NCI-H2196 (cell line): ENCODE data around the gene CCL5.

Experiments
- DNase-seq: peaks from one replicate; lab custom pipeline; 2025; ENCODE audit not compliant: unreplicated experiment; lab: John Stamatoyannopoulos, UW

Gene CCL5

DNA sequence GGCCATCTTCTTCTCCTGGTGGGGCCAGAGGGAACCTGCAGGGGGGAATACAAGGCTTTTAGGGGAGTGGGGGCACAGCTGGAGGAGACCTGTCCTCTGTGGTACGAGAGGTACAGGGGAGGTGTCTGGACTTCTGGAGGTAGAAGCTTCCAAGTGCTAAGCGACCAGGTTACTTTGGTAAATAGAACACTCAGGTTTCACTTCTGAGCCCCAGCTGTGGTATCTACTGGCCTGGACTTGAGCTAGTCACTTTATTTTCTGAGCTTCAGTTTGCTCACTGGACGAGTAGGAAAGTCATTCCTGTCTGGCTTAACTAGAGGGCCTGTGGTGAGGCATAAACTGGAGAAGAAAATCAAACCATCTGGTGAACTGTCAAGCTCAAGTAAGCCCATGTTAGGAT is 11.4 kb downstream of the CCL5 start, which contains the start of gene HEATR9:
HEATR9 (minus strand) TSS at position 155 of the 400 bp plus-strand sequence; CDS start at position 6, 149 bp downstream.
- DNase-seq, result no peak

DNA sequence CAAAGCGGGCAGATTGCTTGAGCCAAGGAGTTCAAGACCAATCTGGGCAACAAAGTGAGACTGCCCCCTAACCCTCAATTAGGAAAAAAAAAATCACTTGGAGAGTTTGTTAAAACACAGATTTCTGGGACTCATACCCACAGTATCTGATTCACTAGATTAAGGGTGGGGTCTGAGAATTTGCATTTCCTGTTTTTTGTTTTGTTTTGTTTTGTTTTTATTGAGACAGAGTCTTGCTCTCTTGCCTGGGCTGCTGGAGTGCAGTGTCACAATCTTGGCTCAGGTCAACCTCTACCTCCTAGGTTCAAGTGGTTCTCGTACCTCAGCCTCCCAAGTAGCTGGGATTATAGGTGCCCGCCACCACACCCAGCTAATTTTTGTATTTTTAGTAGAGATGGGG is 12.6 kb downstream of the CCL5 start:
- no peak for DNase-seq

DNA sequence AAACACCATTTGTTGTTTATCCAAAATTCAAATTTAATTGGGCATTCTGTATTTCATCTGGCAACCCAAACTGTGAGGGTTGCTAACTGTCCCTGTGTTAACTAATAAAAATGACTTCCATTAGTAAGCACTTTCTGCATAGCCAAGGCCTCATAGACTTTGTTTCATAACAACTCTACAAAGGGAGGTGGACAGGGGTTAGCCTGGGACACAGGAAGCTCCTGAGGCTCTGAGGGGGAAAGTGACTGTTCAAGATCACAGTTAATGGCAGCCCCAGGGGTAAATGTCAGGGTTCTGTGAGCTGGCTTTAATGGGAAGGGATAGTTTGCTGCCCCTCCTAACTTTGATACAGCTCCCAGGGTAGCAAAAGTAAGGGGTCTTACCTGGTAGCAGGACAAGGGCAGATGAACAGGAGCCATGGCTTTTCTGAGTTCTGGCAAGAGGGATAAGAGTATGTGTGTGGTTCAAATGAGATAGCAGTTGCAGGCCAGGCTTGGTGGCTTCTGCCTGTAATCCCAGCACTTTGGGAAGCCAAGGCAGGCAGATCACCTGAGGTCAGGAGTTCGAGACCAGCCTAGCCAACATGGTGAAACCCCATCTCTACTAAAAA is 13.7 kb downstream of the CCL5 start:
- no peak for DNase-seq

DNA sequence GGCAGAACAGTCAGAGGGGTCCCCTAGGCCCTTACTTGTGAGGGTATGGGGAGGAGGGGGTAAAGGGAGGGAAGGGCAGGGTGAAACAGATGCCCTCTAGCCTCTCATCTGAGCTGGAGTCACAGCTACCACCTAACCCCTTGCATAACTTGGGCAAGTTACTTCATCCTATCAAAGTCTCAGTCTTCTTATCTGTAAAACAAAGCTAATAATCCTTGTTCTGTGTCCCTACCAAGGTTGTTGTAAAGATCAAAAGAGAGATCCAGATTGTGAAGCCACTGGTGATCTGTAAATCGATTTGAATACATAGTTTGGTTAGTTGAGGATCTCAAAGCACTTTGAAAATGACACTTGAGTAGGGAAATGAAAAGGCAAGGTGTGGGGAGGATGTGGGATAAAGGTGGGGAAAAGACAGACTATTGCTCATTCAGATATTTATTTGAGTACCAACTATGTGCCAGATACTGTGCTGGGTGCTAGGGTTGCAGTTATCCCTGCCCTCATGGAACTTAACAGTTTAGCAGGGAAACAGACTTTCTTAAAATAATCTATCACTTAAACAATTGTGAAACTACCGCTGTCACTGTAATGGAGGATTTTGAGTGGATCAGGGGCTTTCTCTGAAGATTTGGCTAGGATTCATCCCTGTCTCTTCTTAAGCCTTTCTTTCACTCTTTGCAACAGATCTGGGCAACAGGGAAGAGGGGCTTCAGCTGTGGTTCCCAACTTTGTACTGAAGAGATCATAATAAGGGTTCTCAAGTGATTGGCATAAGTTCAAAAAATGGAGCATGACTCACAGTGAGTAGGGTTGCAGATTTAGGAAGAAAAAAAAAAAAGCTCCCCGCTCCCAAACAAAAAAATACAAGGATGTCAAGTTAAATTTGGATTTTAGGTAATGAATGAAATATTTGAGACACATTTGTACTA is 14.5 kb downstream of the CCL5 start:
- DNase-seq, result no peak

- DNase-seq, result no peak
Observed at GRCh38 chr17:35864853-35865252, 15.3 kb downstream of the CCL5 start.

- DNase-seq, result no peak
Observed at GRCh38 chr17:35856603-35857002, 23.6 kb downstream of the CCL5 start.

GRCh38 chr17:35855965-35856364 is 24.2 kb downstream of the CCL5 start:
- DNase-seq, result no peak

- DNase-seq, result peak; percentile 49
Observed at GRCh38 chr17:35849469-35850348, 30.5 kb downstream of the CCL5 start.

DNA sequence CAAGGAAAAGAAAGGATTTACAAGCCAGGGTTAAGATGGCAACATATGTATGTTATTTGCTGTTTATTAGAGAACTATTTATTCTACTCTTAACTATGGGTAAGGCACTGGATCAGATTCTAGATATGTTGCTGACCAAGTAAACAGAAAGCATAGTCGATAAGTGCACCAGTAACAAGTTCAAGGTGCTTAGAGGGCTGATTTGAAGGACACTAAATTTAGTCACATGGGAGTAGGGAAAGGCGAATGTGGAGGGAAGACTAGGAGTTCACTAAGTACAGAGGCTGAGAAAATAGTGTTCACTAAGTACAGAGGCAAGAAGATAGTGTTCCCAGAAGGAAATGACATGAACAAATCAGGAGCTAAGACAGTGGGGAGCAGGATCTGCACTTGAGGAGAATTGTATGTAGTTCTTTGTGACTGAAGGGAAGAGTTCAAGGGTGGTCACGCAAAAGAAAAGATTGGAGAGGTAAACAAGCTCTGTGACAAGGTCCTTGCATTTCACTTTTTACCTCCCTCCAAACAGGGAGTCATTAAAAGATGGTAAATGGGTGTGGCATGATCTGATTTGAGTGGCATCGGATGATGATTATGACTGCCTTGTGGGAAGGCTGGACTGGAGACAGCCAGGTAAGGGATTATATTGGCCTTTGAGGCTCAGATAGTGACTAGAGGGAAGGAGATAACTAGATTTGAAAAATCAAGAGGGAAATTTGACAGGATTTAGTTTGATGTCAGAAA is 32.4 kb downstream of the CCL5 start:
- no peak for DNase-seq

- no peak for DNase-seq
Observed at GRCh38 chr17:35847006-35847405, 33.2 kb downstream of the CCL5 start.

- DNase-seq, result no peak
Observed at GRCh38 chr17:35846055-35846809, 33.9 kb downstream of the CCL5 start.

DNA sequence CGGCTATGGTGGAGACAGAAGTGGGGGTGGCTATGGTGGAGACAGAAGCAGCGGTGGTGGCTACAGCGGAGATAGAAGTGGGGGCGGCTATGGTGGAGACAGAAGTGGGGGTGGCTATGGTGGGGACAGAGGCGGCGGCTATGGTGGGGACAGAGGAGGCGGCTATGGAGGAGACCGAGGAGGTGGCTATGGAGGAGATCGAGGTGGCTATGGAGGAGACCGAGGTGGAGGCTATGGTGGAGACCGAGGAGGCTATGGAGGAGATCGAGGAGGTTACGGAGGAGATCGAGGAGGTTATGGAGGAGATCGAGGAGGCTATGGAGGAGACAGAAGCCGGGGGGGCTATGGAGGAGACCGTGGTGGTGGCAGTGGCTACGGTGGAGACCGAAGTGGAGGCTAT is 35.6 kb downstream of the CCL5 start:
- no peak for DNase-seq

DNA sequence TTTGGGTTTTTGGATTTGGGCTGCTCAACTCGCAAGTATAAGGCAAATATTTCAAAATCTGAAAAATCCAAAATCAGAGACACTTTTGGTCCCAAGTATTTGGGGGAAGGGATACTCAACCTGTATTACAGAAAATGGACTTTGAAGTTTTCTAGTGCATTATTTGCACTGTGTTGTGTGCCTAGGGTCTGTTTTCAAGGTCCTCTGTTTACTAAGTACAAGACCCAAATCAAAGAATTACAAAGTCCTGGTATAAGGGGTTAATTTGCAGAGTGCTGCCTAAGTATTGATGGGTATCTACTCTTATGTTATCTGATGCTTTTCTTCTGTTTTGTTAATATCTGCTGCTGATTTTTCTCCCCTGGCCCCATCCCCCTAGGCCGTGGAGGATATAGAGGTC is 36.5 kb downstream of the CCL5 start:
- no peak for DNase-seq

GRCh38 chr17:35842239-35842638 is 37.9 kb downstream of the CCL5 start:
- no peak for DNase-seq

DNA sequence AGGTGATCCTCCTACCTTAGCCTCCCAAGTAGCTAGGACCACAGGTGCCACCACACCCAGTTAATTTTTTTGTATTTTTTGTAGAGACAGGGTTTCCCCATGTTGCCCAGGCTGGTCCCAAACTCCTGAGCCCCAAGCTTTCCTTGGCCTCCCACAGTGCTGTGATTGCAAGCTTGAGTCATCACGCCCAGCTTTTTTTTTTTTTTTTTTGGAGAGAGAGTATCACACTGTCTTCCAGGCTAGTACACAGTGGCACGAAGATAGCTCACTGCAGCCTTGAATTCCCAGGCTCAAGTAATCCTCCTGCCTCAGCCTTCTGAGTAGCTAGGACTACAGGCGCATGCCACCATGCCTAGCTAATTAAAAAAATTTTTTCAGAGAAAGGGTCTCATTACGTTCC is 38.7 kb downstream of the CCL5 start:
- no peak for DNase-seq

DNA sequence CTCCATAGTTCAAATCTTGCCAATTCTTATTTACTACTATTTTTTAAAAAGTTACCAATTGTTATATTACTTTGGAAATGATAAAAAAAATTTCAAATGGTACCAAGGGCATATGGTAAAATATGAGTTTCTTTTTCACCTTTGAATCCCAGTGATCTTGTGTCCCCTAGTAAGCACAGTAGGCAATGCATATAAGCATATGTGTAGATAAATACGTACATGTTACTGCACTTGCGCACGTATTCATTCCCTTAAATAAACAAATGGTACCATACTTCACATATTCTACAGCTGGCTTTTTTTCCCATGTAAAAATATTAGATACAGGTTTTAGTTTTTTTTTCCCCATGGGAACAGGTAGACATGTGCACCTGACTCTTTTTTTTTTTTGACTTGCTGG is 39.1 kb downstream of the CCL5 start:
- DNase-seq, result no peak

DNA sequence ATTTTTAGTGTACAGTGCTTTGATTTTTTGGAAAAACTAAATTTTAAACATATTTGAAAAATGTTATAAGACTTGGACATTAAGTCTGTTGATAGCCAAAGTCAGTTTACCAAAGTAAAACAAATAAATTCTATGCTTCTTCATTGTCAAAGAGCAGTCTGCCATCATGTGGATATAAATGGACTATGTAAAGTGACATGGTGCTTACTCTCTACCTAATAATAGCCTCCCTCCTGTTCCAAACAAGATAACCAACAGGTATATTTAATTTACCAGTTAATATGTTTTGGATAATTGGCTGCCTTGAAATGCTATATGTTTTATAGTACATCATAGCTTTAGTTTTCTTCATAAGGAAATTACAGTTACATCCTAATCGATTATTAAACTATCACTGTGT is 55.0 kb downstream of the CCL5 start:
- no peak for DNase-seq
